GM18867 (cell line): ENCODE results near the gene TBXAS1.

Experiments
- ATAC-seq: cut with Tn5 transposase; IDR thresholded peaks from one replicate; pipeline ENCODE4 v1.9.1; 2021; ENCODE audit warnings: mild to moderate bottlenecking, moderate library complexity; ENCODE audit not compliant: unreplicated experiment

The TBXAS1 gene

GRCh38 chr7:140018125-140019043, 189.3 kb downstream of the TBXAS1 start:
- ATAC-seq: no peak

GRCh38 chr7:140019172-140019571, 190.1 kb downstream of the TBXAS1 start:
- no peak for ATAC-seq

- no peak for ATAC-seq
Observed at GRCh38 chr7:140019606-140020005, 190.5 kb downstream of the TBXAS1 start.

GRCh38 chr7:140021603-140022002, 192.5 kb downstream of the TBXAS1 start:
- no peak for ATAC-seq

GRCh38 chr7:140022582-140023211, 193.6 kb downstream of the TBXAS1 start:
- ATAC-seq: no peak

- no peak for ATAC-seq
Observed at GRCh38 chr7:140023728-140024127, 194.7 kb downstream of the TBXAS1 start.

GRCh38 chr7:140024585-140024984, 195.5 kb downstream of the TBXAS1 start:
- ATAC-seq: no peak

GRCh38 chr7:140025241-140025640, 196.2 kb downstream of the TBXAS1 start:
- no peak for ATAC-seq

- no peak for ATAC-seq
Observed at GRCh38 chr7:140025814-140026433, 196.9 kb downstream of the TBXAS1 start.

- ATAC-seq: no peak
Observed at GRCh38 chr7:140026935-140027334, 197.9 kb downstream of the TBXAS1 start.

GRCh38 chr7:140027858-140028257, 198.8 kb downstream of the TBXAS1 start:
- ATAC-seq: no peak

GRCh38 chr7:140028311-140028710, 199.2 kb downstream of the TBXAS1 start:
- ATAC-seq: no peak

- no peak for ATAC-seq
Observed at GRCh38 chr7:140029072-140029471, 200.0 kb downstream of the TBXAS1 start.

- no peak for ATAC-seq
Observed at GRCh38 chr7:140031364-140031763, 202.3 kb downstream of the TBXAS1 start.

GRCh38 chr7:140033036-140033435, 204.0 kb downstream of the TBXAS1 start:
- ATAC-seq: no peak

- no peak for ATAC-seq
Observed at GRCh38 chr7:140033779-140034363, 204.8 kb downstream of the TBXAS1 start.

- ATAC-seq: no peak
Observed at GRCh38 chr7:140034421-140034820, 205.4 kb downstream of the TBXAS1 start.

- ATAC-seq: no peak
Observed at GRCh38 chr7:140035400-140036223, 206.5 kb downstream of the TBXAS1 start.

- ATAC-seq: peak; percentile 86
Observed at GRCh38 chr7:140036224-140036962, 207.3 kb downstream of the TBXAS1 start.

- ATAC-seq: no peak
Observed at GRCh38 chr7:140039066-140039465, 210.0 kb downstream of the TBXAS1 start.
